Measurements from ENCODE around the gene NAA38.

DNA sequence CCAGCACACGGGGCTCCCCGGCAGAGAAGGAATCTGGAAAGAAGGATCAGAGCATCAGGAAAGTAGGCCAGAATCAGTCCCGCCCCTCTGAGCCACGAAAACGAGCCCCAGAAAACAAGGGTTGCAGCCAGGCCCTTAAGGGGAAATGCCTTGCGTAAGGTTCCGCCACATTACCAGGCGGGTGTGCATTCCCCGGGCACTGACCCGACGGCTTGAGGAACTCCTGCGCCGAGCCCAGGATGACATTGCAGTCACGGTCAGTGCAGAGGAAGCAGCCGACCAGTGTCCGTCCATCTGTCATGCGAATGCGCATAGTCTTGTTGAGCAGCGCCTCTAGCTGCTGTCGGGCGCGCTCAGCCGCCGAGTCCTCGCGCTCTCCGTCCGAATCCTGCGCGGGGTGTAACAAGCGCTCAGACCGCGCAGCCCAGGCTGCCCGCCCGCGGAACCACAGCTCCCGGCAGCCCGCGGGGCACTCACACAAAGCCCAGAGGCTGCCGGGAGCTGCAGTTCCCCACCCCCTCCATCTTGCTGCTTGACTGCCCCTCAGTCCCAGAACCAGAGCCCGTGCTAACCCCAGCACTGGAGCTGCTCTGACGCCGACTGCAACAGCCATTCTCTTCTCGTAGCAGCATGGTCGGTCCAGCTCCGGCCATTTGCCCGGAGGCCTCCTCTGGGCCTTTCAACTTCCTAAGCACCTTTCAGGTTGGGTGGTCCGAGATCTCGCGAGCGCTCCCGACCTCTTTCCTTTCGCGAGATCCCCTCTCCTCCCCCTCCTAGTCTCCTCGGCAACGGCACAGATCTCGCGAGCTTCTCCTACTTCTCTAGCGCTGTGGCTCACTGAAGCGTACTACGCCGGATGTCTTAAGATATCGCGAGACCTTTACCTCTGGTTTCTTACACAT is at the start of gene NAA38:
- TF ChIP-seq, protein P1, sequence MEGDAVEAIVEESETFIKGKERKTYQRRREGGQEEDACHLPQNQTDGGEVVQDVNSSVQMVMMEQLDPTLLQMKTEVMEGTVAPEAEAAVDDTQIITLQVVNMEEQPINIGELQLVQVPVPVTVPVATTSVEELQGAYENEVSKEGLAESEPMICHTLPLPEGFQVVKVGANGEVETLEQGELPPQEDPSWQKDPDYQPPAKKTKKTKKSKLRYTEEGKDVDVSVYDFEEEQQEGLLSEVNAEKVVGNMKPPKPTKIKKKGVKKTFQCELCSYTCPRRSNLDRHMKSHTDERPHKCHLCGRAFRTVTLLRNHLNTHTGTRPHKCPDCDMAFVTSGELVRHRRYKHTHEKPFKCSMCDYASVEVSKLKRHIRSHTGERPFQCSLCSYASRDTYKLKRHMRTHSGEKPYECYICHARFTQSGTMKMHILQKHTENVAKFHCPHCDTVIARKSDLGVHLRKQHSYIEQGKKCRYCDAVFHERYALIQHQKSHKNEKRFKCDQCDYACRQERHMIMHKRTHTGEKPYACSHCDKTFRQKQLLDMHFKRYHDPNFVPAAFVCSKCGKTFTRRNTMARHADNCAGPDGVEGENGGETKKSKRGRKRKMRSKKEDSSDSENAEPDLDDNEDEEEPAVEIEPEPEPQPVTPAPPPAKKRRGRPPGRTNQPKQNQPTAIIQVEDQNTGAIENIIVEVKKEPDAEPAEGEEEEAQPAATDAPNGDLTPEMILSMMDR (IDR thresholded peaks at IDR 0.05) = peak in 4 of 6 experiments; percentile 25 to 41 (median 30)
- TF ChIP-seq POLR2A (IDR thresholded peaks at IDR 0.05) = peak in 1 of 2 donors; percentile 46

All from thyroid gland (tissue), 4 donors.